Activated CD4-positive, alpha-beta T cell treated with anti-CD3 and anti-CD28 coated beads, Interleukin-2, amount 10 ng/mL, durations not matched to agents 24 days and 14 days (primary cell): Measurements from ENCODE around the gene LRIG1. TPM values are rescaled to one million over a fixed set of nuclear protein-coding genes. Genes with fewer than 3 reads are reported as not detected.

Source experiments
- DNase-seq: peaks from one replicate; pipeline ENCODE4 v3.0.0; 2022
- H3K27ac Mint-ChIP-seq: one replicate; pipeline ENCODE4 v1.8.0; 2022; ENCODE audit warnings: mild to moderate bottlenecking, mixed read lengths
- H3K27me3 Mint-ChIP-seq: one replicate; pipeline ENCODE4 v1.8.0; 2022; ENCODE audit warnings: mixed read lengths
- H3K36me3 Mint-ChIP-seq: one replicate; pipeline ENCODE4 v1.8.0; 2022; ENCODE audit warnings: low read depth, mild to moderate bottlenecking, mixed read lengths
- H3K4me1 Mint-ChIP-seq: one replicate; pipeline ENCODE4 v1.8.0; 2021; ENCODE audit warnings: mixed read lengths
- H3K4me3 Mint-ChIP-seq: one replicate; pipeline ENCODE4 v1.8.0; 2022; ENCODE audit warnings: mild to moderate bottlenecking, moderate library complexity, mixed read lengths
- H3K9me3 Mint-ChIP-seq: one replicate; pipeline ENCODE4 v1.8.0; 2021; ENCODE audit warnings: mixed read lengths
- intact Hi-C: fragments of 100-400 bp; cut with micrococcal nuclease; formaldehyde crosslinking; loops from one replicate; pipeline ENCODE4 v1.15.1; 2023
- total RNA-seq: library from RNA; stranded (reverse); gene quantifications from 2 replicates; pipeline ENCODE4 v1.2.3, GENCODE V29; 2022

LRIG1 gene
- total RNA-seq, 1 donor from 2014 or later: 50.3 TPM

- DNase-seq: no peak
- Mint-ChIP-seq H3K27me3 (no peaks in the 10 kb centered on the region), H3K36me3 (peaks cover 65% of the 10 kb centered on the region), H3K4me1 (peaks cover 23% of the 10 kb centered on the region), H3K27ac (no peak overlapping the region), H3K4me3 (no peak overlapping the region), H3K9me3 (no peaks in the 10 kb centered on the region)
- intact Hi-C loops: no loop called here
Observed at GRCh38 chr3:66395635-66396034, 105.2 kb downstream of the LRIG1 start.

DNA sequence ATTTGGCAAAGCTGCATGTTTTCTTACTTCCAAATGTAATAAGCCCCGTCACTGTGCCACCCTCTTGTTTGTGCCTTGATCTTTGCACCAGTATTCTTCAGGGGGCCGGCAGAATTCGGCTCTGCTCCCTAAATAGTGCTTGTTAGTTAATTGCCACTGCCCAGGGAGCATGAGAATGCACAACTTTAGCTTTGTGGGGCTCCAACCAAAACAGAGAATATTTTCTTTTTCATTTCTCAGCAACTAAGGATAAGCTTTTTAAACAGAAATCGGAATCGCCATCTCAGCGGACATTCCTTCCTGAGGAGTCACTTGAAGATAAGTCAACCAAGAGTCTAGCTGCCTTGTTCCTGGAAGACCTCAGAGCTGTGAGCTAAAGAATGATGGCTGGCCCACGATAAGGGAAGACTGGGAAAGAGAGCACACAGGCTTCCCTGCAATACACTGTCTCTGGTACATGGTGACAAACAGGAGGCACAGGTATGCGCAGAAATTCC, 106.0 kb downstream of the LRIG1 start:
- peaks cover 26% of the 10 kb centered on the region for H3K4me1 Mint-ChIP-seq
- H3K27me3 Mint-ChIP-seq: no peaks in the 10 kb centered on the region
- H3K36me3 Mint-ChIP-seq: peaks cover 63% of the 10 kb centered on the region
- no peaks in the 10 kb centered on the region for H3K9me3 Mint-ChIP-seq
- intact Hi-C loops: no loop called here
- H3K4me3 Mint-ChIP-seq: peak overlapping the region; percentile 24
- no peak for DNase-seq
- peak overlapping the region; percentile 30 for H3K27ac Mint-ChIP-seq

DNA sequence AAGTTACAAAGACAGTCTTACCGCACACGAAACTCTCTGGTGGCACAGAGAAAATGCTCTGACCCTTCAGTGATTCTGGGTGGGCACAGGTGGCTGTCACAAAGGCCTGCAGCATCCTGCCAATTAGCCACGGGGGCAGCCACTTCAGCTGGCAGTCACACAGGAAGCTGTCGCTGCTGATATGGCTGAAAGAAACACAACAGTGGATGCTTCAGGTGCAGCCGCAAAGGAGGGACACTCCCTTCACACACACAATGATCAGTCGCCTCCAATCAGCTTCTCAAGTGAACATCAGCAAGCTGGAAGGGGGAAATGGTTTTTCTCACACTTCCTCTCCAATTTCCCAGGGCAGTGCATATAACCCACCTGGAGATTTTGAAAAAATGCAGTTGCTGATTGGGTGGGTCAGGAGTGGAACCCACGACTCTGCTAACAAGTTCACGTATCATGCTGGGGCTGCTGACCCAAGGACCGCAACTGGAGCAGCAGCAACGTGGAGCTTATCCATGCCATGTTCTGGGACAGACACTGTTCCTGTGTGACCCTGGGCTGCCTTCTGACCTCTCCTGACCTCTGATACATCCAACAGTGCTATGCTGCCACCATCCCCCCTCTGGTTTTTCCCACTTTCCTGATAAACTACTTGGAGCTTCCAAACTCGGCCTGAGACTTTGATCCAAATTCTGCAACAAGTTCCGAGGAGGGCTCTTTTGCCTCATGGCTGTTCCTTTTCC, 106.6 kb downstream of the LRIG1 start:
- DNase-seq: peak; percentile 84
- Mint-ChIP-seq H3K27ac (peak overlapping the region; percentile 80), H3K27me3 (no peaks in the 10 kb centered on the region), H3K4me1 (peaks cover 26% of the 10 kb centered on the region), H3K36me3 (peaks cover 67% of the 10 kb centered on the region), H3K4me3 (peak overlapping the region; percentile 56), H3K9me3 (no peaks in the 10 kb centered on the region)
- intact Hi-C loops: no loop called here

- intact Hi-C loops: no loop called here
- Mint-ChIP-seq H3K4me1 (peaks cover 26% of the 10 kb centered on the region), H3K4me3 (peak overlapping the region; percentile 56), H3K9me3 (peaks cover under 1% of the 10 kb centered on the region), H3K27ac (peak overlapping the region; percentile 80), H3K36me3 (peaks cover 67% of the 10 kb centered on the region), H3K27me3 (no peaks in the 10 kb centered on the region)
- no peak for DNase-seq
Observed at GRCh38 chr3:66393333-66394005, 107.4 kb downstream of the LRIG1 start.

GRCh38 chr3:66392966-66393332, 107.9 kb downstream of the LRIG1 start:
- Mint-ChIP-seq H3K27ac (no peak overlapping the region), H3K27me3 (no peaks in the 10 kb centered on the region), H3K36me3 (peaks cover 69% of the 10 kb centered on the region), H3K4me3 (no peak overlapping the region), H3K9me3 (peaks cover 5% of the 10 kb centered on the region), H3K4me1 (peaks cover 30% of the 10 kb centered on the region)
- DNase-seq: no peak
- intact Hi-C loops: no loop called here

DNA sequence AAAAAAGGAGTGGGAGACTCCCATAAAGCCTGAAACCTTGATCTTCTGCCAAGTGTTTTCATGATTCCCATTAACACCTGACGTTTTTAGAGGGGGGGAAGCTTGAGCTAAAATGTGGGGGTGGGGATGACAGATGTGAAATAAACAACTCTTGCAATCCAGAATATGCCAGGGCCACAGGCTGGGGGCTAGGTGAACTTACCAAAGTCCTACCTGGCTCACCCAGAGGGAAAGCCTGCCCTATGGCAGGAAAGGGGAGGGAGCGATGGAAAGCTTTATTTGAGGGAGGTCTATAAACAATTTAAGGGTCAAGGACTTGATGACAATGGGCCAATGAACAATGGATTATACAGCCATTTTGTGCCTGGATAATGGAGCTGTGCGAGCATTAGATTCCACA, 108.3 kb downstream of the LRIG1 start:
- no peak overlapping the region for H3K4me3 Mint-ChIP-seq

GRCh38 chr3:66390013-66390412, 110.8 kb downstream of the LRIG1 start:
- no peak overlapping the region for H3K27ac Mint-ChIP-seq
- intact Hi-C loops: no loop called here
- H3K4me1 Mint-ChIP-seq: peaks cover 27% of the 10 kb centered on the region
- no peak for DNase-seq
- H3K27me3 Mint-ChIP-seq: no peaks in the 10 kb centered on the region
- peaks cover 8% of the 10 kb centered on the region for H3K9me3 Mint-ChIP-seq
- no peak overlapping the region for H3K4me3 Mint-ChIP-seq
- peaks cover 77% of the 10 kb centered on the region for H3K36me3 Mint-ChIP-seq

More for the DNA sequence above, 108.3 kb downstream of the LRIG1 start:
- peaks cover 67% of the 10 kb centered on the region for H3K36me3 Mint-ChIP-seq
- intact Hi-C loops: no loop called here
- H3K27ac Mint-ChIP-seq: no peak overlapping the region
- peaks cover 5% of the 10 kb centered on the region for H3K9me3 Mint-ChIP-seq
- no peak for DNase-seq
- H3K27me3 Mint-ChIP-seq: no peaks in the 10 kb centered on the region
- peaks cover 30% of the 10 kb centered on the region for H3K4me1 Mint-ChIP-seq

DNA sequence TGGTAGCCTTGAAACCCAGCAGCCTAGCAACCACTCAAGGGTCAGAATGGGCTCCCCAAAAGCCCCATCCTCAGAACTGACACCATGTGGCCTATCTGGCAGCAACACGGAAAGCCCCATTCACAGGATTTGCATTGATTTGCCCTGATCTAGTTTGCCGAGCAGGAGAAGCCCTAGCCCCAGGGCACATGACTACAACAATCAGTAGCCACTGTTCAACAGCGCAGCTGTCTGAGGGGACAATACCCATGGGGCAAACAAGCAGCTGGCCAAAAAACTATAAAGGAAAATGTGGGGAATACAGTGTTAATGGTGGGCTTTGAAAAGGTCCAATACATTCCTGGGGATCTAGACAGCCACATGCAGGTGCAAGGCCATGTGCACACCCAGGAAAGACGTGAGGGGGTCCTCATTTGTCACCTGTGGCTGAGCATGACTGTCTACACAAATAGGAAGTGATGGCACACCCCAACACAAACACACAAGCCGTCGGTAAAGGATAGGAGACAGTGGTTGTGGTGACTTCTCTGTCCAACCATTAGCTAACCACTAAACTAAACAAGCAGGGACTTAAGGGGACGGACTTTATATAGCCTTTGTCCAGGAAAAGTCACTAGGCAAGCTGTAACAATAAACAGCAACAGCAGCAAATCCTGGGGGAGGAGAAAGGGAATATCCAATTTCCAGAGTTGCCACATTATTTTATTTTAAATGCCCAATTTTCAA, 113.7 kb downstream of the LRIG1 start:
- no peak for DNase-seq
- Mint-ChIP-seq H3K9me3 (peaks cover 8% of the 10 kb centered on the region), H3K27me3 (no peaks in the 10 kb centered on the region), H3K4me1 (peaks cover 7% of the 10 kb centered on the region), H3K4me3 (no peak overlapping the region), H3K36me3 (peaks cover 80% of the 10 kb centered on the region), H3K27ac (no peak overlapping the region)
- intact Hi-C loops: no loop called here

- H3K36me3 Mint-ChIP-seq: peaks cover 78% of the 10 kb centered on the region
- no peak overlapping the region for H3K27ac Mint-ChIP-seq
- H3K27me3 Mint-ChIP-seq: no peaks in the 10 kb centered on the region
- H3K4me3 Mint-ChIP-seq: no peak overlapping the region
- peaks cover 8% of the 10 kb centered on the region for H3K9me3 Mint-ChIP-seq
- intact Hi-C loops: no loop called here
- no peak for DNase-seq
- peaks cover 7% of the 10 kb centered on the region for H3K4me1 Mint-ChIP-seq
Observed at GRCh38 chr3:66386011-66386924, 114.6 kb downstream of the LRIG1 start.

GRCh38 chr3:66385066-66385465, 115.8 kb downstream of the LRIG1 start:
- no peak overlapping the region for H3K27ac Mint-ChIP-seq
- H3K36me3 Mint-ChIP-seq: peaks cover 79% of the 10 kb centered on the region

DNA sequence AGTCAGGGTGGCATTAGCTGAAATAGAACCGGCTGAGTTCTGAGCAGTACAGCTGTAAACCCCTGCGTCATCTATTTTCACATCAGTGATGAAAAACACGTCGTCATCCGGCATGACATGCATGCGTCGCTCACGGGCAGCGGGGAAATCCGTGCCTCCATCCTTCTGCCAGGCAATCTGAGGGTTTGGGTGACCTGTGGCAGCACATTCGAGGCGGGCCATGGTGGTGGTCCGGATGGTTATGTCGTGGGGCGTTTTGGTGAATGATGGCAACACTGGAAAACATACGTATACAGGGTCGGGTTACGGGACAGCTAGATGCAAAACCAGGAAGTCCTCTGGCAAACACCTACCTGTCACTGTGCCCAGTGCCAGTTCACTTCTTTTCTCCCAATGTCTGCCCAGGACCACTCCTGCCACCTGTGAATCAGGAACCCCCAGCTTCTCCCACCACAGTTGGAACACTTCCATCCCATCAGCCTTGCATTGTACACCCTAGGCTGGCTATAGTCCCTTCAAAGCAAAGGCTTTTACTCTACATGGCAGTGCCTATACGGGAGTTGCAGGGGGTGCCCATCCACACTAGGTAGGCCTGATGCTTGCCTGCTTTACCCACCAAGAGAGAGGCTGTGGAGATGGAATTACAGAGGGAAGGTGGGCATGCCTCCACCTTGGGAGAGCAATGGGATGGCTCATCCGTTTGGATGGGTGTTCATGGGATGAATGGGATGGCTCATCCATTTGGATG, 116.7 kb downstream of the LRIG1 start:
- Mint-ChIP-seq H3K9me3 (peaks cover 8% of the 10 kb centered on the region), H3K4me1 (peaks cover 4% of the 10 kb centered on the region), H3K27ac (no peak overlapping the region), H3K36me3 (peaks cover 84% of the 10 kb centered on the region), H3K27me3 (no peaks in the 10 kb centered on the region), H3K4me3 (no peak overlapping the region)
- DNase-seq: no peak
- intact Hi-C loops: no loop called here

More at GRCh38 chr3:66385066-66385465, 115.8 kb downstream of the LRIG1 start:
- Mint-ChIP-seq H3K27me3 (no peaks in the 10 kb centered on the region), H3K4me1 (peaks cover 5% of the 10 kb centered on the region), H3K9me3 (peaks cover 8% of the 10 kb centered on the region), H3K4me3 (no peak overlapping the region)
- intact Hi-C loops: no loop called here
- DNase-seq: no peak

DNA sequence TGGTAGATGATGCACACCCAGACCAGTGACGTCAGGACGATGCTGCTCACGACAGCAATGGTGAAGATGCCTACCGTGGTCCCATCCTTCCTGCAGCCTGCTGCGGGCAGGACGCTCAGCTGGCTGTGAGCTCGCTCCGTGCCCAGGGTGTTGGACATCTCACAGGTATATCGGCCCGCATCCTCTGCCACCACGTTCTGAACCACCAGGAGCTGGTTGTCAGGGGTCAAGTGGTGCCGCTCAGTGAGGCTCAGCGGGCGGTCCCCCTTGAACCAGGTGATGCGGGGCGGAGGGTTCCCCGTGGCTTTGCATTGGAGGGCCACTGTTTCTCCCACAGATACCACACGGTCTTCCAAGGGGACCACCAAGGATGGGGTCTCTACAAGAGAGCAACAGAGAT, 117.8 kb downstream of the LRIG1 start:
- Mint-ChIP-seq H3K27ac (no peak overlapping the region), H3K36me3 (peaks cover 84% of the 10 kb centered on the region)

DNA sequence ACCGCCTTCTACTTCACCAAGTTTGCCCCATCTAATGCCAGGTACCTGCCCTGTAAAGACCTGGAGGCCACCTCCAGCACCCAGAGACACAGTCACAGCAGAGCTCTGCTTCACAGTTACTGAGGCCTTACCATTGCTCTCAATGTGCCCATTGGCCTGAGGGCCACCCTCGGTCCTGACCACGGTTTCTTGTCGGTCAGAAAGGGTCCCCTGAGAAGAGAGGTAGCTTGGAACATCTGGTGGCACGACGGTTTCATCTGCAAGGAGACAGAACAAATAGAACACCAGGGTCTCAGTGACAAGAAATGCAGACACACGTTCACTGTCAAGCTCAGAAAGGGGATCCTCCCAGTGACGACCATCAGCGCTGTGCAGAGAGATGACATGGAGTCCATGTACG, 118.7 kb downstream of the LRIG1 start:
- Mint-ChIP-seq H3K27me3 (no peaks in the 10 kb centered on the region), H3K27ac (no peak overlapping the region), H3K9me3 (peaks cover 3% of the 10 kb centered on the region), H3K4me1 (peaks cover 11% of the 10 kb centered on the region), H3K36me3 (peaks cover 86% of the 10 kb centered on the region), H3K4me3 (no peak overlapping the region)
- intact Hi-C loops: no loop called here
- DNase-seq: no peak

More for the DNA sequence above, 117.8 kb downstream of the LRIG1 start:
- H3K4me1 Mint-ChIP-seq: peaks cover 8% of the 10 kb centered on the region
- no peak overlapping the region for H3K4me3 Mint-ChIP-seq
- DNase-seq: no peak
- H3K9me3 Mint-ChIP-seq: peaks cover 3% of the 10 kb centered on the region
- intact Hi-C loops: no loop called here
- no peaks in the 10 kb centered on the region for H3K27me3 Mint-ChIP-seq
